A549 (cell line): Measurements from ENCODE around the gene EIF1B.

ENCODE experiments used
- TF ChIP-seq, protein P1 (sequence below): fragments of >200 bp; sonication (Bioruptor Twin); formaldehyde crosslinking; IDR thresholded peaks from 3 replicates; pipeline ENCODE4 v1.5.1; 2016
- TF ChIP-seq, protein P2 (sequence below): fragments of 450-650 bp; IDR thresholded peaks from 2 replicates; pipeline ENCODE4 v1.6.1; 2014; ENCODE audit warnings: antibody characterized with exemption

DNA sequence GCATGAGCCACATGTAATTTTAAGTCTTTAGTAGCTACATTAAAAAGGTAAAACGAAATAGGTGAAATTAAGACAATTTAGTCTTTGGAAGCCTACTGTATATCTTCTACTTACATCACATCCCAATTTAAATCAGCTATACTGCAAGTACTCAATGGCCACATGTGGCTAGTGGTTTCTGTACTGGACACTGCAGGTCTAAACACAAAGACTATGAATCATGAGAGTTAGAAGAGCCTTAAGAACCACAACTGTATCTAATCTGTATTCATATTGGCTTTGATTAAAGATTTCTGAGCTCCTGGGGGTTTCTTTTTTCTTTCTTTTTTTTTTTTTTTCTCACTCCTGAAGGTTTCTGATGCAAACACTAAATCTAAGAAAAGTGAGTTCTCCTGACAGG is 2.3 kb upstream of the EIF1B start:
- TF ChIP-seq, protein P1, sequence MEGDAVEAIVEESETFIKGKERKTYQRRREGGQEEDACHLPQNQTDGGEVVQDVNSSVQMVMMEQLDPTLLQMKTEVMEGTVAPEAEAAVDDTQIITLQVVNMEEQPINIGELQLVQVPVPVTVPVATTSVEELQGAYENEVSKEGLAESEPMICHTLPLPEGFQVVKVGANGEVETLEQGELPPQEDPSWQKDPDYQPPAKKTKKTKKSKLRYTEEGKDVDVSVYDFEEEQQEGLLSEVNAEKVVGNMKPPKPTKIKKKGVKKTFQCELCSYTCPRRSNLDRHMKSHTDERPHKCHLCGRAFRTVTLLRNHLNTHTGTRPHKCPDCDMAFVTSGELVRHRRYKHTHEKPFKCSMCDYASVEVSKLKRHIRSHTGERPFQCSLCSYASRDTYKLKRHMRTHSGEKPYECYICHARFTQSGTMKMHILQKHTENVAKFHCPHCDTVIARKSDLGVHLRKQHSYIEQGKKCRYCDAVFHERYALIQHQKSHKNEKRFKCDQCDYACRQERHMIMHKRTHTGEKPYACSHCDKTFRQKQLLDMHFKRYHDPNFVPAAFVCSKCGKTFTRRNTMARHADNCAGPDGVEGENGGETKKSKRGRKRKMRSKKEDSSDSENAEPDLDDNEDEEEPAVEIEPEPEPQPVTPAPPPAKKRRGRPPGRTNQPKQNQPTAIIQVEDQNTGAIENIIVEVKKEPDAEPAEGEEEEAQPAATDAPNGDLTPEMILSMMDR, result no peak
- TF ChIP-seq, protein P2, sequence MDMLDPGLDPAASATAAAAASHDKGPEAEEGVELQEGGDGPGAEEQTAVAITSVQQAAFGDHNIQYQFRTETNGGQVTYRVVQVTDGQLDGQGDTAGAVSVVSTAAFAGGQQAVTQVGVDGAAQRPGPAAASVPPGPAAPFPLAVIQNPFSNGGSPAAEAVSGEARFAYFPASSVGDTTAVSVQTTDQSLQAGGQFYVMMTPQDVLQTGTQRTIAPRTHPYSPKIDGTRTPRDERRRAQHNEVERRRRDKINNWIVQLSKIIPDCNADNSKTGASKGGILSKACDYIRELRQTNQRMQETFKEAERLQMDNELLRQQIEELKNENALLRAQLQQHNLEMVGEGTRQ, result no peak
